Globus pallidus (tissue), 1 donor: ENCODE results near the gene RTN4R.
"Not testable (repeated sequence)": the region's sequence is repeated elsewhere in the genome, so short reads cannot be mapped to it uniquely, and the experiment has no call there.

ENCODE experiments used
- DNase-seq: peaks from one replicate; pipeline ENCODE4 v3.0.0-alpha.2; 2015; ENCODE audit warnings: low spot score

The RTN4R gene

DNA sequence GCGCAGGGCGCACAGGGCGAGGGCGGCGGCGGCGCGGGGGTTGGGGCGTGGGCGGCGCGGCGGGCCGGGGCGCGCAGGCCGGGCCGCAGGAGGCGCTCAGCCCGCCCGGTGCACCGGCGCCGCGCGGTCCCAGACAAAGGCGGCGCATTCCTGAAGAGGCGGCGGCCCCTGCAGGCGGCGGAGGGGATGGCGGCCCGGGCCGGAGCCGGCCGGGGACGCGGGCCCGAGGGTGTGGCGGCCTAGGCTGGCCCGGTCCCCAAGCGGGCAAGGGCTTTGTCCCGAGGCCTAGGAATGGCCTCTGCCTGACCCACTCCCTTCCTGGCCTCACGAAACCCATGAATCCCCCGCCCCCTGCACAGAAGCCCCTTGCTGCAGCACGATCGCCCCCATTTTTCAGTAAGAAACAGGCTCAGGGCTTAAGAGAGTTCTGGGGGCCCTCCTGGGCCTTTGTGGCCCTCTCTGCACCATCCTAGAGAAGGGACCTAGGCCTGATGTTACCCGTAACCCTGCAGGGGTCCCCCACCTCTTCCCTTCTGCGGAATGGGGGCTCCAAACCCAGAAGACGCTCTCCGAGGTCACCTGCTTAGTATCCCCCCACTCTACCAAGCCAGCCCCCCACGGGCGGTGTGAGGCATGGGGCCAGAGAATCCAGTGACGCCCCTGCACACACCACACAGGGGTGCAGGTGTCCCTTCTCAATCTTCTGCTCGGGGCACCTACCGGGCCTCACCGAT is at the start of gene RTN4R:
Gene RTN4R, minus strand, starts transcription at position 40 of the 734 bp plus-strand sequence. CDS start 226 bp downstream, outside the sequence.
- no peak for DNase-seq

DNA sequence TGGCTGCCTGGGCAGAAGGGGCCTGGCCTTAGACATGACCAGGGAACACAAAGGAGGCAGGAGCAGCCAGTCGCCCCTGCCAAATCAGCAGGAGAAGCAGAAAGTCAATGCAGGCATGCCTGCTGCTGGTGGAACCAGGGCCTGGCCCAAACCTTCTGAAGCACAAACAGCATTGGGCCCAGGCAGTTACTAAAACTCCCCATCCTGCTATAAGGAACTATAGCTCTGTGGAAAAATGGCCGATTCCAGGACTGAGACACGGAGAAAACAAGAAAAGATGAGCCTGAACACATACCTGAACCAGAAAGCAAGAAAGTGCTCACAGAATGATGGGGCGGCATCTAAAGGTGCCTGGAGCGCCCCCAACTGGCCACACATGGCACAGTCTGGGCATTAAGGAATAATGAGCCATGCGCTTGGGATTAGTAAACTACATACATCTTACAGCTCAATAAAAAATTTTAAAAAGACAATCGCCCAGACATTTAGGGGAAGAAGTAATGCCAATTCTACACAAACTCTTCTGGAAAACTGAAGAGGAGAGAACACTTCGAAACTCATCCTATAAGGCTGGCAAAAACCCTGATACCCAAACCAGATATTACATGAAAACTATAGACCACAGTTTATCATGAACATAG is 49.4 kb upstream of the RTN4R start:
- not testable (repeated sequence) for DNase-seq

DNA sequence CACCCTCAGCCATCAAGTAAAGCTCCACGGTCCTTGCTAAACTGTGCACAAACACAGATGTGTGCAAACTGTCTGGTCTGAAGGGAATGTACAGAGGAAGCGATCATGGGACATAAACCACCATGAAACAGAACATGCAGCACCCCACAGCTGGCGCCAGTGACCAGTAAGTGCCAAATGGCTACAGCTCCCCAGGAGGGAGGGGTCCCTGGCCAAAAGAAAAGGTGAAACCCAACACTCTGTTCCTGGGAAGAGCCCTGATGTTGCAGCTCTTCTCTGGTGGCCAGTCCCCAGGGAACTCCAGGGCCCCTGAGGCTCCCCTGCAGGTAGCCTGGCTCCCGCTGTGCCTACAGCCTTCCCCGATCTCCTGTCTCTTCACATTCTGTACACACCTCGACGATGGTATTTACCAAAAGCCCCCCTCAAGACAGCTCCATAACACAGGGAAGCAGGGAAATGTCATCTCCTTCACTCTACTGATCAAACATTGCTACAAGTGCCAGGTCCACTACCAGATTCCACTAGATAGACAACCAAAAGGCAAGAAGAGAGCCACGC is 48.8 kb upstream of the RTN4R start:
- no peak for DNase-seq

DNA sequence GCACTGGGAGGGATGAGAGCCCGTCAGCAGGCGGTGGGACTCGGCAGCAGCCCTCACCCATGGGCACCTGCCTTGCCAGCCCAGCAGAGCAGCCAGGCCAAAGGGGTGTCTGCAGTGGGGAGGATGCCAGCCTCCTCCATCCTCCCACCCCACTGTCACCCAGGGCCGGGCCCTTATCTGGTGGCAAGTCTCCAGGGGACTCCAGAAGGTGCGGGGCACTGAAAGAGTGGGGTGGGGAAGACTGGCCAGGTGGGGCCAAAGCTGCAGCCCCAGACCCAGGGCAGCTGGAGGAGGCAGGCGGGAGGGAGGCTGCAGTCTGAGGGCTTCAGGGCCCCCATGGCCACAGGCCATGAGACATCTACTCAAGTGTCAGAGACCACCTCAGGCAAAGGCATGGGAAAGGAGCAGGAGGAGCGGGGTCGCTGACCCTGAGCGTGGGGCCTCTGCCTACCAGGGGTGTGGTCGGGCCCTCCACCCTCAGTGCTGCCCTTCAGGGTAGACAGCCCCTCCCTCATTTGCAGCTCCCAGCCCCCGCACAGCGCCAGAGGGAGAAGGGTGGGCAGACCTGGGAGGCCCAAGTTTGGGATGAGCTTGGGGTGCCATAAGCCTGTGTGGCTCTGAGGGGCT is 48.2 kb upstream of the RTN4R start:
- DNase-seq = no peak

DNA sequence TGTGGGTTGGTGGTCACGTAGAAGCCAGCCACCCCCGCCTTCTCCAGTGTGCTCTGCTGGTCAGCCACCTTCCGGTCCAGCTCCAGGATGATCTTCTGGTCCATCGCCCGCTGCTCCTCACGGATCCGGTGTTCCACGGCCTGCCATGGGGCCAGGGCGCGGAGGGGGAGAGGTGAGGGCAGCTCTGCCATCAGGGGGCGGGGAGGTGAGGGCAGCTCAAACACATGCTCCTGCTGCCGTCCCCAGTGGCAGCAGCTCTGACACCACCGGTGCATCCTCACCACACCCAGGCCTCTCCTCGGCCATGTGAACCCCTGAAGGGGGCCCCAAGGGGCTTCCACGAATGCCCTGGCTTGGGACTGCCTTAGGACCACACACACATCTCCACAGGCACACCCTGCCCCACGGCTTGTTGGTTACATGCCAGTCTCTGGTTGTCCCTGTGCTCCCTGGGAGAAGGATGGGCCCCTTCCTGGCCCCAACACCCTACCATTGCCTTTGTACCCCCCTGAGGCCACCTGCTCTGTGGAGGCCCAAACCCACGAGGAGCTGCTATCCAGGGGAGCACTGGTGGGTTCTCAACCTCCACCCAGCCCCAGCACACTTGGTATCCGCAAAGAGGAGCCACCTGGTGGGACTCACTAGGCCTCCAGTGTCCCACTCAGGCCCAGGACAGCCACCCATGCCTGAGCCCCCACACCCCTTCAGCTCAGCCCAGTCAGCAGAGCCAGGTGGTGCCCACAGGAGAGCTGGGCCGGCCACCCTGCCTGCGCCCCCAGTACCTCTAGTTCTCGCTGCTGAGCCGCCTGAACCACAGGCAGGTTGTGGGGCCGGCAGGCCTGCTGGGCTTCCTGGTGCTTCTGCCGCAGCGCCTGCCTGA is 47.5 kb upstream of the RTN4R start:
- DNase-seq = no peak

DNA sequence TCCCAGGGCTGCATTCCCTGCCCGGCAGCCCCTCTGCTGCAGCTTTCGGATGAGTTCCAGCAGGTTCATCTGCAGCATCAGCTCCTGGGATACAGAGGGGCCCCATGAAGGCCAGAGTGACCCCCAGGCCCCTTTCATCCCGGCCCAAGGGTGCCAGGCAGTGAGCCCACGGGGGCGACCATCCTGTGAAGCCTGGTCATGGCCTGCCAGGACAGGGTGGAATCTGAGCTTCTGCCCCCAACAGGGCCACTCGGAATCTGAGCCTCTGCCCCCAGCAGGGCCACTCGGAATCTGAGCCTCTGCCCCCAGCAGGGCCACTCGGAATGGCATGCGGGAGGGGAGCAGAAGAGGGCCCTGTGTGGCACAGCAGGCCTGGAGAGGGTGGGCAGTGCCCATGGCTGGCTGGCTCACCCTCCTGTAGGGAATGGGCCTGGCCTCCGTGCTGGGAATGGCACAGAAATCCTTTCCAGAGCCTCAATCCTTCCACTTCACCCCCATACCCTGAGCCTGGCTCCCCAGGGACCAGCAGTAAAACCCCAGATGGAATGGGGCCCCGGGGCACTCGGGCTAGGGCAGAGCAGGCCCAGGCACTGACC is 46.7 kb upstream of the RTN4R start:
- DNase-seq = not testable (repeated sequence)

DNA sequence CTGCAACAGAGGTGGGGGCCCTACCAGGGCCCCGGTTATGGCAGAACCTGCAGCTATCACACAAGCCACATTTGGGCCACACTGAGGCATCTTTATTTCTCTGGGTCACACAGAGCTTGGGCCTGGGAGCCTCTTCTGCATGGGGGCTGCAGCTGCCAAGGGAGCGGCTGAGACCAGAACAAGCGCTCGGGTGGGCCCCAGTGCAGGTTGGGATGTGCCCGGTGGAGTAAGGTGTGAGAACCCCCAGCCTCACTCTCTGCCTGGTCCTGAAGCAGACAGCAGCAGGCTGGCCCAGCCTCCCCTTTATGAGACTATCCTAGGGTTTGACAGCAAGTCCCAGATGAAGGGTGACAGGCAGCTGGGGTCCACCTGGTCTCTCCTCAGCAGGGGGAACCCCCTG is 46.1 kb upstream of the RTN4R start:
- DNase-seq = not testable (repeated sequence)

DNA sequence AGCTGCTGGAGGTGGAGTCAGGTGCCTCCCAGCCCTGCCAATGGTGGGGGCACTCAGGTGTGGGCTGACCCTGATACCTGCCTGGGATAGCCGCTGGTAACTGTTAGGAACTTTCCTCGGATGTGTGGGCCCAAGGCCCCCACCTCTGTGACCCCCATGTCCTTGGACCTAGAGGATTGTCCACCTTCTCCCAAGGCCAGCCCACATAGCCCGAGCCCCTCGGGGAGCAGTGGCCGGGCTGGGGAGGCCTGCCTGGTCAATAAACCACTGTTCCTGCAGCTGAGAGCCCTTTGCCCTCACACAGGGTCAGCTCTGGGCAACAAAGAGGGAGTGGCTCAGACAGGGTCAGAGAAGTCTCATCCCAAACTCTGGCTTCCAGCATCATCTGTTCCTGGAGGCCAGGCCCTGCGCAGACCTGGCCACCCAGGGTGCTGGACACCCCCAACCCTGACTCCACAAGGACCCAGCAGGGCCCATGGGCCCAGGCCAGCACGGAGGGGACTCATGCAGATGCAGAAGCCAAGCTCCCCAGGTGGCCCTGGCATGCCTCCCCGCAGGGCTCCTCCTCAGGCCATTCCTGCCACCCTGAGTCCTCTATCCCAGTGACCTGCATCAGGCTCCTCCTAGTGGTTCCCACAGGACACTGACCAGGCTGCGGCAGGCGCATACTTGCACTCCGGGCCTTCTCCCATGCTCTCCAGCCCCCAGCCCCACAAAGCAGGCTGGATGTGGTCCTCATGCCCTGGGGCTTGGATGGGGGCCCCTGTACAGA is 45.4 kb upstream of the RTN4R start:
- not testable (repeated sequence) for DNase-seq

DNA sequence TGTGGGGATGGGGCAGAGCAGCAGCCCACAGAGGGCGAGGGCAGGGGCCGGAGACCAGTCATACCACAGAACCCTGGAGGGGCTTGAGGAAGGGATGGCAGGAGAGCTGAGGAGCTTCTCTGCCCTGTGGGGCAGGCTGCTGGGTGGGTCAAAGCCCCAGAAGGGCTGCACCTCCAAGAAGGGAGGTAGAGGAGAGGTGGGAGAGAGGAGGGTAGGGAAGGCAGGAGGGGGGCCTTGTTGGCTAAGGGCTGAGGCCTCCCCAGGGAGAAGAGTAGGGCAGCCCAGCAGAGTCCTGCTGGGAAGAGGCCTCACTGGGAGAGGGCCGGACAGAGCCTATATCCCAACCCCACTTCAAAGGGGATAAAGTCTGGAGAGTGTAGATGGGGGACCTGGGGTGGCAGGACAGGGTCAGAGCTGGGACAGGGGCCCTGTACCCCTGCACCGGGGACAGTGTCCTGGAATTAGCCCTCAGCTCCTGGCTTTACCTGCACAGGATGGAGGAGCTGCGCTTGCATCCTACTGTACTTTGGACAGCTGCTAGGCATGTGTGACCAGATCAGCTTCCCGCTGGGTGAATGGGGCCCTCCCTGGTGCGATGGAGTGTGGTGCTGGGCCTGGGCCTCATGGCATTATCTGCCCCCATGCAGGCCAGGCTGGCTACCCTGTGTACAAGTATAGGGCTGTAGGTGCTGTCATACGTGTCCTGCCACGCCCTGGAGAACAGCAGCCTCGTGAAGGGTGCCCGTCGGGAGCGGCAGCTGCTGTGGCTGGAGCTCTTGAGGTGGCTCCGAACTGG is 44.5 kb upstream of the RTN4R start:
- no peak for DNase-seq

DNA sequence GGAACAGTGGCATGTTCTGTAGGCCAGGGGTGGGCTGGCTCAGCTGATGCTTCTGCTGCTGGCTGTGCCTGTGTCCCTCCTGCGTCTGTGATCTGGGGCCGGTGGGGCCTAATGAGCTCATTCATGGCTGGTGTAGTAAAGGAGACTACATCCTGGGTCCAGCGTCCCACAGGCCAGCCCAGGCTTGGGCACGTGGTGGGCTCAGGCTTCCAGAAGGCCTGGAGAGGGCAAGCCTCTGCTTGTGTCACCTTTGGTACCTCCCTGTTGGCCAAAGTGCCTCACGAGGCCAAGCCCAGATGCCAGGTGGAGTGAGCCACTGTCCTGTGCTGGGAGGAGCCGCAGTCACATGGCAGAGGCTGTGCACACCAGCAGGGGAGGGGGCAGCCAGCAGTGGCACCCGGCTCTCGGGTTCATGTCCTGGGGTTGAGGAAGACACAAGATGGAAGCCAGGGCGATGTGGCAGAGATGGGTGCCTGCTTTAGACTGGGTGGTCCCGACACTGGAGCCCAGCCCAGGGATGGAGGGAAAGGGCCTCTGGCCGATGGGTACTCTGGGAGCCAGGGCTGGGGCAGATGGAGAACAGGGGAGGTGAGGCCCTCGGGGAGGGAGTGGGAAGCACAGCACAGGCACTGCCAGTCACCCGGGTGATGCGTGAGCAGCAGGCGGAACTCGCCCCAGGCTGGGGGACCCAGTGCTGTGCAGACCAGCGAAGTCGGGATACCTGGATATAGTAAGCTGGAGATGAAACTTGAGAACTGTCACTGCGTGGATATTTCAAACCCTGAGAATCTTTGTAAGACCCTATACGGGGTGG is 43.3 kb upstream of the RTN4R start:
- DNase-seq = not testable (repeated sequence)

DNA sequence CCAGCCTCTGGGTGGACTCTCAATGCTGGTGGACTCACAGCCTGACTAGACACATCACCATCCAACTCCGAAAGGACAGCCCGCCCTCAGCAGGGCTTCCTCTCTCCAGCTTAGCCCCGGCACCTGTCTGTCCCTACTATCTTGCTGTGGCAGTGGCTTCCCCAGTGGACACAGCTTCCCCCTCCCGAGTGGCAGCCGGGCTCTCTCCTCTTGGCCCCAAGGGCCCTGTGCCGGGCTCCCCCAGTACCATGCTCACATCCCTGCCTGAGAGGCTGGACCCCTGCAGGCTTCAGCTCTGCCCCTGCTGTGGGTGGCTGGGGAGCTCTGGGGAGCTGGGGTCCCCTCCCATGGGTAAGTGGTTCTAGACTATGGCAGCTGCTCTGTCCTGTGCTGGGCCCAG is 42.7 kb upstream of the RTN4R start:
- DNase-seq = not testable (repeated sequence)

DNA sequence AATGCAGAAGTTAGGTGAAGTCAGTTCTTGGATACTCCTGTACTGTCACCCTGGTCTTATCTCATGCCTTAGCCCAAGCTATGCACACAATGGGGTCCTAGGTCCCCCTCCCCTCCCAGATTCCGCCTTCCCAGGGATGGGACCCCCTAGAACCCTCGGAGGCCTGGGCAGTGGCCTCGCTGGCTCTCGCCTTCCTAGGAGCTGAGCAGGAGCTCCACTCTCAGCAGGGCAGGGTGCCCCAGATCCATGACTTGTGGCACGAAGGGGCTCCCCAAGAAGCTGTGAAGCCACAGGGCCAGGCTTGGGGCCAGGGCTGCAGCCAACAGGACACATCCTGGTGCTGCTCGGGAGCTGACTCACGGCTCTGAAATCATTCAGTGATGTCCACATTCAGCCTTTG is 42.1 kb upstream of the RTN4R start:
- DNase-seq = not testable (repeated sequence)

DNA sequence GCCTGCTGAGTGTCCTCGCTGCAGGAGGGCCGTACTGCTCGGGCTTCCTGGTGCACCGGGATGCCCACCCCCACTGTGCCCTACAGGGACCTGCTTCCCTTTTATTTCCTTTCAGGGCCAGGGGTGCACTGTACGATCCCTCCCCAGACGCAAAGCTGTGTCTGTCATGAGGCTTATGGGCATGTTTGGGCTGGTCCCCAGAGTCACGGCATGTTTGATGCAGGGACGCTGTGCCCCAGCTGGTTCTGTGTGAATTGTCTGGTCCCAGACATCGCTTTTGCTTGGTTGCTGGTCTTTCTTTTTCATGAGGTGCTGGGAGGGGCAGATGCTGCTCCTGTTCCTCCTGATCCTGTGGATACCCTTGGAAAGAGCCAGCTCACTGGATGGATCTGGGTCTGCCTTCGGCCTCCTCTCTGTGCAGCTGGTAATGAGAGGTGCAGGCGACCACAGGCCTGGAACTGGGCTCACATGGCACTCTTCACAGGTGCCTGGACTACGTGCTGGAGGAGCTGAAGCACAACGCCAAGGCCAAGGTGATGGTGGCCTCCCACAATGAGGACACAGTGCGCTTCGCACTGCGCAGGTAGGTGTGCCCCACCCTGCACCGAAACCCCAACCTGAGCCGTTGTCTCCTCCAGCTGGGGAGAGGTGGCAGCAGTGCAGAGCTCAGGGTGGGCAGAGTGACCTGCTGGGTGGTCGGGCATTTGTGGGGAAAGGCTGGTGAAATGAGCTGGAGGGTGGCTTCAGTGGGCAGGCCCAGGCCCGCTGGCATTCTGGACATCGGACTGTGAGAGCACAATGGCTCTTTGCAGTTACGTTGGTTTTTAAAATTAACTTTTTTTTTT is 40.9 kb upstream of the RTN4R start:
- DNase-seq = not testable (repeated sequence)

DNA sequence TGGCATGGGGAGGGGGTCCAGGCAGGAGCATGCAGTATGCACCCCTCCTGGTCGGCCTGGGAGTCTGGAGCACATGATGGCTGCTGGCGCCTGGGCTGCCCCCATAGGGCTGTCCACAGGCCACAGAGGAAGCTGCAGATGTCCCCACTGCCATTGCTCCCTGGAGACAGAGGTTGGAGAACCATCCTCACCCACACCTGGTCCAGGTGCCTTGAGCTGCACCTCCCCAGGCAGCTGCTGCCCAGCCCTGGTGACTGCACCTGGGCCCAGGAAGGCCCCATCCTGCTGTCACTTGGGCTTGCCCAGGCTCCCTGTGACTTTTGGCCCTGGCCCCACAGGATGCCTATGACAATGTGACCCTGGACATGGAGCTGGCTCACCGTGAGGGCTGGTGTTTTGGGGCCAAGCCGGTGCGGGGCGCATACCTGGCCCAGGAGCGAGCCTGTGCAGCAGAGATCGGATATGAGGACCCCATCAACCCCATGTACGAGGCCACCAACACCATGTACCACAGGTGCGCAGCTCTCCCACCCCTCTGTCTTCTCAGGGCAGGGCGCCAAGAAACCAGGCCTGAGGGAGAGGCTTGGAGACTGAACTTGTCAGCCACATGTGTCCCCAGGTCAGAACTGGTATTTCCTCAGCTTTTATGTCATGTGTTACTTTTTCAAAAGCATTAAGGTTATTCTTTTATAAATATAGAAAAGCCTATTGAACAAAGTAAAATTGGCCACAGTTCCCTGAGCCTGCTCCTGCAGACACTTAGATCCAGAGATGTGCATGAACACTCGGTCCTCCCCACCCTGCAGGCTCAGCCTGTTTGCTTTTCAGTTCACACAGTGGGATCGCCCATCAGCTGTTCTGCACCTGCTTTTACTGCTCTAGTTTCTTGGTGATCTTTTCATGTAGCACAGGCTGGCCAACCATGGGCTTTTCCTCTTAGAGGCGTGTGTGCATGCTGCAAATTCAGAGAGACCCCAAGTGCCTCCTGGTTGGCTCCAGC is 39.6 kb upstream of the RTN4R start:
- DNase-seq = not testable (repeated sequence)

DNA sequence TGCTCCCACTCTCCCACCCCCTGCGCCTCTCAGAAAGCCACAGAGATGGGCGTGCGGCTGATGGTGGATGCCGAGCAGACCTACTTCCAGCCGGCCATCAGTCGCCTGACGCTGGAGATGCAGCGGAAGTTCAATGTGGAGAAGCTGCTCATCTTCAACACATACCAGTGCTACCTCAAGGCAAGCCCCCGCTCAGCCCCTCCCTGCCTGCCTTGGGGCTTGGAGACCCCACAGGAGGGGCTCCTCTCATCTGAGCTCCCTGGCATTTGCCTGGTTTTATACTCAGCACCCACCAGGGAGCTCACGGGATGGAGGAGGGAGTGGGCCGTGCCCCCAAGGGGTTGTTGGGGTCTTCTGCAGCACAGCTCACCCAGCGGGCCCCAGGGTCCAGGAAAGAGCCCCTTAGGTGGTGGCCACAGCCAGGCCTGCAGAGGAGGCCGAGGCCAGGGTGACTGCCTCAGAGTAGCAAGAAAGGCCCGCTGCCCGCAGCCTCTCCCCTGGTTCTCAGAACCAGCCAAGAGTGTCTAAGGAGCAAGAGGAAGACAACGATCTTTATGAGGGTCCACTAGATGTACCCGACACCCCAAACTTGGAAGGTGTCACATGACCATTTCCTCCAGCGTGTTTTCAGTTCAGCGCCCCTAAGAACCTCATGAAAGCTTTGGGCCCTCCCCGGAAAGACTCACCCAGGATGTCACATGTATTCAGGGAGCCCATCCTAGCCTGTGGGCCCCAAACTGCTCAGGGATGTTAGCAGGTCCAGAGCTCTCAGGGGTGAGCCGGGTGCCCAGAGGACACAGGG is 38.7 kb upstream of the RTN4R start:
- not testable (repeated sequence) for DNase-seq
